ENCODE results near the gene ATOH7. TPM values are rescaled to one million over a fixed set of nuclear protein-coding genes. Genes with fewer than 3 reads are reported as not detected.

ATOH7 gene
- total RNA-seq, 2 donors from 2014 or later = 0.17 to 0.53 TPM

GRCh38 chr10:68239596-68240150 lies 7.8 kb upstream of the ATOH7 start:
- intact Hi-C loops (cut with DNase I) = no loop called here
- no peaks in the 10 kb centered on the region for H3K36me3 ChIP-seq

GRCh38 chr10:68239069-68239468 lies 7.2 kb upstream of the ATOH7 start:
- TF ChIP-seq, protein P1, sequence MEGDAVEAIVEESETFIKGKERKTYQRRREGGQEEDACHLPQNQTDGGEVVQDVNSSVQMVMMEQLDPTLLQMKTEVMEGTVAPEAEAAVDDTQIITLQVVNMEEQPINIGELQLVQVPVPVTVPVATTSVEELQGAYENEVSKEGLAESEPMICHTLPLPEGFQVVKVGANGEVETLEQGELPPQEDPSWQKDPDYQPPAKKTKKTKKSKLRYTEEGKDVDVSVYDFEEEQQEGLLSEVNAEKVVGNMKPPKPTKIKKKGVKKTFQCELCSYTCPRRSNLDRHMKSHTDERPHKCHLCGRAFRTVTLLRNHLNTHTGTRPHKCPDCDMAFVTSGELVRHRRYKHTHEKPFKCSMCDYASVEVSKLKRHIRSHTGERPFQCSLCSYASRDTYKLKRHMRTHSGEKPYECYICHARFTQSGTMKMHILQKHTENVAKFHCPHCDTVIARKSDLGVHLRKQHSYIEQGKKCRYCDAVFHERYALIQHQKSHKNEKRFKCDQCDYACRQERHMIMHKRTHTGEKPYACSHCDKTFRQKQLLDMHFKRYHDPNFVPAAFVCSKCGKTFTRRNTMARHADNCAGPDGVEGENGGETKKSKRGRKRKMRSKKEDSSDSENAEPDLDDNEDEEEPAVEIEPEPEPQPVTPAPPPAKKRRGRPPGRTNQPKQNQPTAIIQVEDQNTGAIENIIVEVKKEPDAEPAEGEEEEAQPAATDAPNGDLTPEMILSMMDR (IDR thresholded peaks at IDR 0.05) = no peak
- H3K9ac ChIP-seq (ENCODE audit: low read depth in 2 of 2, low read length in 2 of 2) = no peak overlapping the region
- H3K27me3 ChIP-seq = no peaks in the 10 kb centered on the region
- H3K4me1 ChIP-seq = no peaks in the 10 kb centered on the region
- H3K9me3 ChIP-seq = no peaks in the 10 kb centered on the region
- no peak overlapping the region for H3K27ac ChIP-seq
- no peaks in the 10 kb centered on the region for H3K36me3 ChIP-seq
- intact Hi-C loops (cut with DNase I) = no loop called here
- no peak for DNase-seq
- no peak overlapping the region for H3K4me3 ChIP-seq

More at GRCh38 chr10:68239596-68240150, 7.8 kb upstream of the ATOH7 start:
- Histone ChIP-seq H3K4me3 (no peak overlapping the region), H3K27ac (no peak overlapping the region), H3K9ac (ENCODE audit: low read depth in 2 of 2, low read length in 2 of 2) (no peak overlapping the region), H3K27me3 (no peaks in the 10 kb centered on the region), H3K9me3 (no peaks in the 10 kb centered on the region), H3K4me1 (no peaks in the 10 kb centered on the region)
- DNase-seq = no peak
- TF ChIP-seq, protein P1 (IDR thresholded peaks at IDR 0.05) = no peak

GRCh38 chr10:68238371-68238770 lies 6.5 kb upstream of the ATOH7 start:
- Histone ChIP-seq H3K27ac (no peak overlapping the region), H3K9ac (ENCODE audit: low read depth in 2 of 2, low read length in 2 of 2) (no peak overlapping the region), H3K36me3 (no peaks in the 10 kb centered on the region), H3K4me3 (no peak overlapping the region), H3K27me3 (no peaks in the 10 kb centered on the region), H3K9me3 (no peaks in the 10 kb centered on the region), H3K4me1 (no peaks in the 10 kb centered on the region)
- DNase-seq = no peak
- TF ChIP-seq, protein P1 (IDR thresholded peaks at IDR 0.05) = no peak
- intact Hi-C loops (cut with DNase I) = no loop called here

DNA sequence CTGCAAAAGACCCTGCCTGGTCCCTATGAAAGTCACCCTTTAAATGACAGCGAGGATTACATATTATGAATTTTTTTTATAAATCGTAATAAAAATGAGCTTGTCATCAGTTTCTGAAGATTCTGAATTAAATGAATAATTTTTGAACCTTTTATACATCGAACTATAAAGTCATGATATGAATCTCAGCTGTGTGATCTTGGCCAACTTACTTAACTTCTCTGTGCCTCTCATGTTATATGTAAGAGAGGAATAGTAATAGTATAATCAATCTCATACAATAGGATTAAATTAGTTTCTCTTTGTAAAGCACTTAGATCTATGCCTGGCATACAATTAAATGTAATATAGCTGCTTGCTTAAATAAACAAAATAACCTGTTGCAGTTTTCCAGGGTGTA lies 5.3 kb upstream of the ATOH7 start:
- Histone ChIP-seq H3K9me3 (no peaks in the 10 kb centered on the region), H3K27ac (no peak overlapping the region), H3K9ac (ENCODE audit: low read depth in 2 of 2, low read length in 2 of 2) (no peak overlapping the region), H3K4me1 (no peaks in the 10 kb centered on the region), H3K27me3 (no peaks in the 10 kb centered on the region), H3K4me3 (no peak overlapping the region), H3K36me3 (no peaks in the 10 kb centered on the region)
- intact Hi-C loops (cut with DNase I) = no loop called here
- no peak for DNase-seq
- TF ChIP-seq, protein P1 (IDR thresholded peaks at IDR 0.05) = no peak

DNA sequence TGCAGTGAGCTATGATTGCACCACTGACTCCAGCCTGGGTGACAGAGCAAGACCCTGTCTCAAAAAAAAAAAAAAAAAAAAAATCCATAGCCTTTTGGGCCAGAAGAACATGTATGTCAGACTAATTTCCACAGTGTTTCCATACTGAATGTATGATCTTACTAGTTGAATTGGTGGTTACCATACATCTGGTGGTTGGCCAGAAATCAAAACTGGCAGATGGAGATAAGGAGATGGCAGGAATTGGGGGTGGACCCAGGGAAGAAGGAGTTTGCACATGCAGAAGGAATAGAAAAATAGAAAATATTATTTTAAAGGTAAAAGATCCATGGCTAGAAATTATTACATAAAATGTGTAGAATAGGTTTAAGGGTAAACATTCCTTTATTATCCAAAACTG lies 3.7 kb upstream of the ATOH7 start:
- TF ChIP-seq, protein P1 (IDR thresholded peaks at IDR 0.05) = no peak
- no peak for DNase-seq

More for the DNA sequence above, 3.7 kb upstream of the ATOH7 start:
- Histone ChIP-seq H3K9ac (ENCODE audit: low read depth in 2 of 2, low read length in 2 of 2) (no peak overlapping the region), H3K27ac (no peak overlapping the region), H3K4me3 (no peak overlapping the region), H3K36me3 (no peaks in the 10 kb centered on the region), H3K4me1 (no peaks in the 10 kb centered on the region), H3K27me3 (no peaks in the 10 kb centered on the region), H3K9me3 (no peaks in the 10 kb centered on the region)
- intact Hi-C loops (cut with DNase I) = no loop called here

All from colonic mucosa (tissue), 4 donors.